ENCODE results near the gene SIRPG.

DNA sequence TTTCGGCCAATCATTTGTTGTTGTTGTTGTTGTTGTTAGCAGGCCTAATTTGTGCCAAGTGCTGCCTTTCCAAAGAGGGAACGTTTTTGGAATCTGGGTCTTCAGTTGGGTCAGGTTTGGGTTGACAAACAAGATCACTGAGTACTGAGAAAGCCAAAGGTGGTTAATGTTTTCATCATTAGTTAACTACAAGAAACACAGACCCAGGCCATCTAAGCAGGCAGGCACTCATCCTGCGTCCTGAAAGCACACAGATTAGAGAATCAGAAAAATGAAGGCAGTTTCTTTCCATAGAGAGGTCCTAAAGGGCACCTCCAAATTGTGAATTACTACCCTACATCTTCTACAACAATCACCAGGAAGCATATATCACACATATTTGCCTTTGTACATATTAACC is 15.1 kb upstream of the SIRPG start:
- TF ChIP-seq, protein P1, sequence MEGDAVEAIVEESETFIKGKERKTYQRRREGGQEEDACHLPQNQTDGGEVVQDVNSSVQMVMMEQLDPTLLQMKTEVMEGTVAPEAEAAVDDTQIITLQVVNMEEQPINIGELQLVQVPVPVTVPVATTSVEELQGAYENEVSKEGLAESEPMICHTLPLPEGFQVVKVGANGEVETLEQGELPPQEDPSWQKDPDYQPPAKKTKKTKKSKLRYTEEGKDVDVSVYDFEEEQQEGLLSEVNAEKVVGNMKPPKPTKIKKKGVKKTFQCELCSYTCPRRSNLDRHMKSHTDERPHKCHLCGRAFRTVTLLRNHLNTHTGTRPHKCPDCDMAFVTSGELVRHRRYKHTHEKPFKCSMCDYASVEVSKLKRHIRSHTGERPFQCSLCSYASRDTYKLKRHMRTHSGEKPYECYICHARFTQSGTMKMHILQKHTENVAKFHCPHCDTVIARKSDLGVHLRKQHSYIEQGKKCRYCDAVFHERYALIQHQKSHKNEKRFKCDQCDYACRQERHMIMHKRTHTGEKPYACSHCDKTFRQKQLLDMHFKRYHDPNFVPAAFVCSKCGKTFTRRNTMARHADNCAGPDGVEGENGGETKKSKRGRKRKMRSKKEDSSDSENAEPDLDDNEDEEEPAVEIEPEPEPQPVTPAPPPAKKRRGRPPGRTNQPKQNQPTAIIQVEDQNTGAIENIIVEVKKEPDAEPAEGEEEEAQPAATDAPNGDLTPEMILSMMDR (conservative IDR thresholded peaks at IDR 0.05): no peak
- no peak for TF ChIP-seq EZH2 (IDR thresholded peaks at IDR 0.05; ENCODE audit: low read depth)

Data from PC-9 (cell line).